ENCODE results near the gene SMARCC1.
"Not testable (repeated sequence)": the region's sequence is repeated elsewhere in the genome, so short reads cannot be mapped to it uniquely, and the experiment has no call there.

The SMARCC1 gene

GRCh38 chr3:47758261-47759025, 23.2 kb downstream of the SMARCC1 start:
- no peaks in the 10 kb centered on the region for H3K27me3 ChIP-seq (ENCODE audit: control insufficient read depth, insufficient read depth, low read length)
- no peak overlapping the region for H2AFZ ChIP-seq
- no peak for TF ChIP-seq CTCF (IDR thresholded peaks at IDR 0.05)
- H3K27ac ChIP-seq: no peak overlapping the region
- no peak overlapping the region for H3K9ac ChIP-seq
- H3K4me3 ChIP-seq (ENCODE audit: low read depth, low read length): no peak overlapping the region
- H3K36me3 ChIP-seq (ENCODE audit: control insufficient read depth, insufficient read depth, low read length): no peaks in the 10 kb centered on the region
- peaks cover 29% of the 10 kb centered on the region for H3K79me2 ChIP-seq
- no peaks in the 10 kb centered on the region for H3K4me1 ChIP-seq
- H3K9me3 ChIP-seq (ENCODE audit: control insufficient read depth, low read length): no peaks in the 10 kb centered on the region
- H3K4me2 ChIP-seq (ENCODE audit: low read length): no peak overlapping the region

GRCh38 chr3:47752716-47753115, 29.0 kb downstream of the SMARCC1 start:
- Histone ChIP-seq H3K4me1 (no peaks in the 10 kb centered on the region), H3K4me2 (ENCODE audit: low read length) (no peak overlapping the region), H3K4me3 (ENCODE audit: low read depth, low read length) (no peak overlapping the region), H3K27me3 (ENCODE audit: control insufficient read depth, insufficient read depth, low read length) (no peaks in the 10 kb centered on the region), H3K79me2 (peaks cover 29% of the 10 kb centered on the region), H3K9ac (no peak overlapping the region), H2AFZ (no peak overlapping the region), H3K36me3 (ENCODE audit: control insufficient read depth, insufficient read depth, low read length) (no peaks in the 10 kb centered on the region), H3K9me3 (ENCODE audit: control insufficient read depth, low read length) (no peaks in the 10 kb centered on the region), H3K27ac (no peak overlapping the region)
- TF ChIP-seq CTCF (IDR thresholded peaks at IDR 0.05): no peak

GRCh38 chr3:47750811-47751354, 30.8 kb downstream of the SMARCC1 start:
- not testable (repeated sequence) for H3K27me3 ChIP-seq (ENCODE audit: control insufficient read depth, insufficient read depth, low read length); H3K27ac ChIP-seq; H3K36me3 ChIP-seq (ENCODE audit: control insufficient read depth, insufficient read depth, low read length); H3K9ac ChIP-seq; H3K4me1 ChIP-seq; H3K4me3 ChIP-seq (ENCODE audit: low read depth, low read length); H2AFZ ChIP-seq; H3K9me3 ChIP-seq (ENCODE audit: control insufficient read depth, low read length); H3K4me2 ChIP-seq (ENCODE audit: low read length)
- peaks cover 28% of the 10 kb centered on the region for H3K79me2 ChIP-seq

GRCh38 chr3:47747558-47747957, 34.1 kb downstream of the SMARCC1 start:
- Histone ChIP-seq H3K4me2 (ENCODE audit: low read length) (no peak overlapping the region), H3K4me3 (ENCODE audit: low read depth, low read length) (no peak overlapping the region), H3K27ac (no peak overlapping the region), H3K79me2 (peaks cover 15% of the 10 kb centered on the region), H3K9me3 (ENCODE audit: control insufficient read depth, low read length) (no peaks in the 10 kb centered on the region), H3K27me3 (ENCODE audit: control insufficient read depth, insufficient read depth, low read length) (no peaks in the 10 kb centered on the region), H3K9ac (no peak overlapping the region), H3K4me1 (no peaks in the 10 kb centered on the region), H3K36me3 (ENCODE audit: control insufficient read depth, insufficient read depth, low read length) (no peaks in the 10 kb centered on the region), H2AFZ (no peak overlapping the region)
- no peak for TF ChIP-seq CTCF (IDR thresholded peaks at IDR 0.05)

- Histone ChIP-seq H2AFZ (no peak overlapping the region), H3K4me3 (ENCODE audit: low read depth, low read length) (no peak overlapping the region), H3K9ac (no peak overlapping the region), H3K36me3 (ENCODE audit: control insufficient read depth, insufficient read depth, low read length) (no peaks in the 10 kb centered on the region), H3K79me2 (peaks cover 18% of the 10 kb centered on the region), H3K27me3 (ENCODE audit: control insufficient read depth, insufficient read depth, low read length) (no peaks in the 10 kb centered on the region), H3K27ac (no peak overlapping the region), H3K9me3 (ENCODE audit: control insufficient read depth, low read length) (no peaks in the 10 kb centered on the region), H3K4me1 (no peaks in the 10 kb centered on the region), H3K4me2 (ENCODE audit: low read length) (no peak overlapping the region)
- TF ChIP-seq CTCF (IDR thresholded peaks at IDR 0.05): no peak
Observed at GRCh38 chr3:47746264-47746663, 35.4 kb downstream of the SMARCC1 start.

All from parathyroid adenoma (tissue), 2 donors.